ENCODE measurements around the gene OGFOD3.
"Not testable (repeated sequence)": the region's sequence is repeated elsewhere in the genome, so short reads cannot be mapped to it uniquely, and the experiment has no call there.

OGFOD3 gene

GRCh38 chr17:82371333-82372248 is 46.8 kb downstream of the OGFOD3 start, which contains the start of gene UTS2R:
Gene UTS2R (plus strand): TSS chr17:82371765. CDS start chr17:82374325, 2,560 bp downstream.
- DNase-seq = no peak

DNA sequence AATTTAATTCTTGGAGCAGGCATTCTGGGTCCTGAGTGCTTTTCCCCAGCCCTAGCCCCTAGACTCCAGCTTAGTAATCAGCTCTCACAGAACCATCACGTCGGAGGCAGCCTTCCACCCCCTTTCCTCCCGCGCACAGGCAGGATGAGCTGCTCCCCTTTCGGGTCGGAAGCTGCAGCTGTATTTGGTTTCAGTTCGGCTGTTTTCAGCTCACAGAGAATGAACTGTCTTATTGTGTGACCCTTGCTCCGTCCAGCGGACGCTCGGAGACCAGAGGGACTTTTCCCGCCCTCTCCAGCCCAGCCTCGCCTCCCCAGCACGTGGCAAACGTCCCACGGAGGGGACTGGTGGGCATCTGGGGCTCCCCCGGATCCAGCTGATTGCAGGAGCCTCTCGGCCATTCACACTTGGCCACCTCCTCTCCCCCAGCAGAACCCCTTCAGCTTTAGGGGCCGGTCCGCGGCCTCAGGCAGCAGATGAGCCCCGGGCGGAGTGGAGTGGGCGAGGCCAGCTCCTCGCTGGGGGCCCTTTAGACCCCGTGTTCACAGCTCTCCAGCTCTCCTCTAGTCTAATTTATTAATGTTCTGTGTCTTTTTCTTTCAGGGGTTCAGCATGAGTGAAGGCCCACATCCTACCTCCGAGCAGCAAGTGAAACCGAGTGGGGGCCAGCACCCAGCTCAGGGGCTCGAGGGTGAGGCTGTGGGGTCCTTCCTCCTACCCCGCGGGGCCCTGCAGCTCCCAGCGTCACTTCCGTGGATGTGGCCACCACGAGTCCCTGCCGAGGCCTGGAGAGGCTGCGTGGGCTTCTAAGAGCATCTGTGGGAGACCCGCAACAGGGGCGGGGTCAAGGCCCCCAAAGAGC is 47.7 kb downstream of the OGFOD3 start:
- DNase-seq = peak; percentile 41

GRCh38 chr17:82369211-82369610 is 49.2 kb downstream of the OGFOD3 start:
- no peak for DNase-seq

DNA sequence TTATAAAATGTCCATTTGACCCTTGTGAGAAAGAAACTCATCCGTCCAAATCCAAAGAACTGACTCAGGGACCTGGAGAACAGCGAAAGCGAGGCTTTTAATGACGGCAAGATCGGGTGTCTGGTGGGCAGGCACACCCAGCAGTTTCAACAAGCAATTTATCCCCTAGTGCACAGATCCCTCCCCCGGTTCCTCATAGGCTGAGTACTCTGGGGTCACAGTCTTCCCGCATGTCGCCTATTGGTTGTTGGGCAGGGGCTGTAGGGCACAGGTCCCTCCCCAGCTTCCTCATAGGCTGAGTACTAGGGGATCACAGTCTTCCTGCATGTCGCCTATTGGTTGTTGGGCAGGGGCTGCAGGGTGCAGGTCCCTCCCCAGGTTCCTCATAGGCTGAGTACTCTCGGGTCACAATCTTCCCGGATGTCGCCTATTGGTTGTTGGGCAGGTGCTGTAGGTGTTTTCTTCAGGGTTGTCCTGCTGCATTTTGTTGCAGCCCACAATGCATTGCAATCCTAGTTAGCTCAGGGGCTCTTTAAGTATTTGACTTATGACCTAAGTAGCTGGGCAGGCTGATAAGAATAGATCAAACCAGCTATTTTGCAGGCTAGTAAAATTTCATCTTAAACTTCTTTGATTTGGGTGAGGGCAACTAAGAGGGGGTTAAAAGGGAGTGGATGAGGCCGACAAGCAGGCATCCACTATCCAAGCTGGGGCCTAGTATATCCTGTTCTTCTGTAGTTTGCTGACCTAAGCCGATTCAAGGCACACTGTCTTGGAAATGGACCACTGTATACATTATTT is 50.5 kb downstream of the OGFOD3 start:
- peak; percentile 11 for DNase-seq

DNA sequence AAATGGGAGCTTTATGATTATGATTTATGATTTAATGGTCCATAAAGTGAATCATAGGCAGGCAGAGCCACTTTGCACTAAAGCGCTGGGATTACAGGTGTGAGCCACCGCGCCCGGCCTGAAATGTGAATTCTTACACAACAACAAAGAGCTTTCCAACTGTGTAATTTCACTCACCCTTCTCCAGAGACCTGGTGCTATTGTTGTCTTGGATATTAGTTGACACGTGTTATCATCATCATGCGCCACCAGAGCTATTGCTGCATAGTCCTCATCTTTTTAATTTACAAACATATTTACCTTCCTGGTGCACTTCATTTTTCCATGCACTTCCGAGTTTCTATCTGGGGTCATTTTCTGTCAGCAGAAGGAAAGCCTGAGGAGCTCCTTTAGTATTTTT is 51.6 kb downstream of the OGFOD3 start:
- no peak for DNase-seq

DNA sequence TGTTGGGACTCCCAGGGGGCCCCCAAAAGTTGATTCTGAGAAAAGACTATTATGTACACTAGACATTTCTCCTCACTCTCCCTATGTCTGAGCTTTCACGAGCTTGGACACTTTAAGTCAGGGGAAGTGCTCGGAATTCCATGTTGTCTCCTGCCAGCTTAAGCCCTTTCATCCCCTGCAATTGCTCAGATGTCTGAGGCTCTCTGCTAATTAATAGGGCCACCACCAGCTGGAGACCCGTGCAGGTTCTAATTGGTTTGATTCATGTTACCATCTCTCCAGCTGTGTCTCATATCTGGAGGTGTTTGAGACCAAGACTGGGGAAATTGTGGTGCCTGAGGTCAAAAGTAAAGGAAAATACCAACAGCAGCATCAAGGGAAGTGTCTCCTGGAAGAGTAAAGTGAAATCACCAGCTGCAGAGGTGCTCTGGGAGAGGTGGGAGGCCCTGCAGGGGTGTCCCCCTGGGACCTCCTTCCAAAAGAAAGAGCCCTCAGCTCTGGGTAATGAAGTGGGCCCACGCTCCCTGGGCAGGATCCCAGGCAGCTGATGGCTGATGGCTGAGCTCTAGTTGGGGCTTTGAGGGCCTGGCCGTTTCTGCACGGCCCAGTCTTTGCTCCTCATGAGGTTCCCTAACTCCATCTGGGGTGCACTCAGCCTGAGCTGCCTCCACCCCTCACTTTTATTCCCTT is 52.6 kb downstream of the OGFOD3 start:
- DNase-seq = no peak

- DNase-seq = no peak
These were observed 56.3 kb downstream of the OGFOD3 start for GRCh38 chr17:82361885-82362633.

DNA sequence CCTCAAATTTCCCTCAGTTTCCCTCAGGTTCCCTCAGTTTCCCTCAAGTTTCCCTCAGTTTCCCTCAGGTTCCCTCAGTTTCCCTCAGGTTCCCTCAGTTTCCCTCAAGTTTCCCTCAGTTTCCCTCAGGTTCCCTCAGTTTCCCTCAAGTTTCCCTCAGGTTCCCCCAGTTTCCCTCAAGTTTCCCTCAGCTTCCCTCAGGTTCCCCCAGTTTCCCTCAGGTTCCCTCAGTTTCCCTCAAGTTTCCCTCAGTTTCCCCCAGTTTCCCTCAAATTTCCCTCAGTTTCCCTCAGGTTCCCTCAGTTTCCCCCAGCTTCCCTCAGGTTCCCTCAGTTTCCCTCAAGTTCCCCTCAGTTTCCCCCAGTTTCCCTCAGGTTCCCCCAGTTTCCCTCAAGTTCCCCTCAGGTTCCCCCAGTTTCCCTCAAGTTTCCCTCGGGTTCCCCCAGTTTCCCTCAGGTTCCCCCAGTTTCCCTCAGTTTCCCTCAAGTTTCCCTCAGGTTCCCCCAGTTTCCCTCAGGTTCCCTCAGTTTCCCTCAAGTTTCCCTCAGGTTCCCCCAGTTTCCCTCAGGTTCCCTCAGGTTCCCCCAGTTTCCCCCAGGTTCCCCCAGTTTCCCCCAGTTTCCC is 58.8 kb downstream of the OGFOD3 start:
- not testable (repeated sequence) for DNase-seq

DNA sequence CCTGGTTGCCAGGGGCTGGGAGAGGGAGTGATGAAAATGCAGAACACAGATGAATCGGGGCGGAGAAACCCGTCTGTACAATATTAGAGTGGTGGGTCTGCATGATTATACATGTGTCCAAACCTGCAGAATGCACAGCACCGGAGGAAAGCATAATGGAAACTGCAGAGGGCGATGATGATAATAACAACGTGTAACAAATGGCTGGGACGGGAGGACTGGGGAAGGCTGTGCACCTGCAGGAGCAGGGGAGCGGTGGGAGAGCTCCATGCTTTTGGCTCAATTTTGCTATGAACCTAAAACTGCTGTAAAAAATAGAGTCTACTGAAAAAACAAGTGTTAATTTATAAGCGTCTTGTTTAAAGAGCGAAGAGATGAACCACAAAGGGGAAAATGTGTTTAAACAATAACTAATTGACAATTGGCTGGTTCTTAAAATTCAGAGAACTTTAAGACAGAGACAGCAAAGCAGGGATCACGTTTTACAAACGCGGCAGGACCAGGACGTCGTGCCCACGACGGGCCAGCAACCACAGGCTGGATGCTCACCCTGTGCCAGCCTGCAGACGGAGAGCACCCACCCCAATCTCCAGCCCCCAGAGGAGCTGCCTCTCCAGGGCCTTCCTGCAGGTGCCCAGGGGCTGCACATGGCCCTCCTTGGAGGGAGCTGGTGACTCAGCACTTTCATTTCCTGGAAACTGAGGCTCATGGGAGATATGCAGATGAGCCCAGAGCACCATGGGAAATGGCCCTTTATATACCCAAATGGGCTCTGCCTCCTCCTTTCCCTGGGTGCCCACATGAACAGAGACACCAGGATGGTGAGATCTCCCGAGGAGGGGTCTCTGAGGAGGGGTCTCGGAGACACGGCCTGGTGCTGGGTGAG is 59.7 kb downstream of the OGFOD3 start, which contains the start of gene TEX19:
Gene TEX19, plus strand, starts transcription at position 783 of the 886 bp plus-strand sequence. CDS start 2,904 bp downstream, outside the sequence.
- DNase-seq = peak; percentile 41

- no peak for DNase-seq
These were observed 61.0 kb downstream of the OGFOD3 start for GRCh38 chr17:82357394-82357793.

DNA sequence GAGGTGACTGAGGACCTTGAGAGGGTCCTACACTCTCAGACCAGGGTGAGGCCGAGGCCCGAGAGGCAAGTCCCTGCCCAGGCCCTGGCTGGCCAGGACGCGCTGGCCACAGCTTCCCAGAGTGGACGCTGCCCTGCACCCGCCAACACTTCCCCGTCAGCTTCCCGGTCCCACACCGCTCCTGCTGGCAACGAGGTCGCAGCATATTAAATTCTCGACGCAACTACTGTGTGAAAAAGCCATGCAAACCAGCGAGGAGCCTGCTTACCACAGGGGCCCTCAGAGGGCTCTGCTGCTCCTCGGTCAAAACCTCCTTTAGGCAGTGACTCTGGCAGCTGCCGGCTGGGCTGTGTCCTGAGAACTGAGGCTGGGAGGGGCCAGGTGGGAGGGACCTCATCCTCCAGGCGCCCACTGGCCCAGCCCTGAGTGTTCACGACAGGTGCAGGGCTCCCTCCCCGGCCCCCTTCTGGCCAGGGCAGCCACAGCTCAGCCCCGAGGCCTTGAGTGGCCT is 61.5 kb downstream of the OGFOD3 start:
- DNase-seq = no peak

GRCh38 chr17:82355770-82356427 is 62.5 kb downstream of the OGFOD3 start:
- no peak for DNase-seq

- DNase-seq = no peak
These were observed 63.5 kb downstream of the OGFOD3 start for GRCh38 chr17:82354804-82355308.

GRCh38 chr17:82353484-82353883 is 64.9 kb downstream of the OGFOD3 start:
- no peak for DNase-seq

GRCh38 chr17:82351713-82352488 is 66.5 kb downstream of the OGFOD3 start:
- peak; percentile 89 for DNase-seq

DNA sequence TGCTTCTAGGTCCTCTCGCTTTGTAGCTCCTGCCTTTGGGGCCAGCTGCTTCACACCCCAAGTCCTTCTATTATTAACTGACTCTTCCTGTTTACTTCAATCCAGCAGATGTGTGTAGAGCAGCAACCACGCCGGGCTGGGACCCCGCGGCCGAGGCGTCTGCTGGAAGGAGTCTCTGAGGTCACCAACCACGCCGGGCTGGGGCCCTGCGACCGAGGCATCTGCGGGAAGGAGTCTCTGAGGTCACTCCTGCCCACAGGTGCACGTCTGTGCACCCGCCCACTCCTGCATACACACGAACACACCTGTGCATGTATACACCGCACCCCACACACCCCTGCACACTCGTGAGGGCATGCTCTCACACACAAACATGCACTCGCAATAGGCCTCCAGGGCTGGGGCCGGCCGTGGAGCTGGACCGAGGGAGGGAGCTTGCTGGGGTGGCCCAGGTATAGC is 67.1 kb downstream of the OGFOD3 start:
- DNase-seq = no peak

- peak; percentile 55 for DNase-seq
These were observed 68.0 kb downstream of the OGFOD3 start for GRCh38 chr17:82350182-82351030.
